Measurements from ENCODE around the gene MIF4GD.
"Not testable (repeated sequence)": the region's sequence is repeated elsewhere in the genome, so short reads cannot be mapped to it uniquely, and the experiment has no call there.

The MIF4GD gene

GRCh38 chr17:75260641-75261335 lies 10.2 kb downstream of the MIF4GD start:
- no peak for DNase-seq (ENCODE audit: low spot score)

- DNase-seq (ENCODE audit: low spot score), result not testable (repeated sequence)
These were observed 13.8 kb downstream of the MIF4GD start for GRCh38 chr17:75257228-75257627.

DNA sequence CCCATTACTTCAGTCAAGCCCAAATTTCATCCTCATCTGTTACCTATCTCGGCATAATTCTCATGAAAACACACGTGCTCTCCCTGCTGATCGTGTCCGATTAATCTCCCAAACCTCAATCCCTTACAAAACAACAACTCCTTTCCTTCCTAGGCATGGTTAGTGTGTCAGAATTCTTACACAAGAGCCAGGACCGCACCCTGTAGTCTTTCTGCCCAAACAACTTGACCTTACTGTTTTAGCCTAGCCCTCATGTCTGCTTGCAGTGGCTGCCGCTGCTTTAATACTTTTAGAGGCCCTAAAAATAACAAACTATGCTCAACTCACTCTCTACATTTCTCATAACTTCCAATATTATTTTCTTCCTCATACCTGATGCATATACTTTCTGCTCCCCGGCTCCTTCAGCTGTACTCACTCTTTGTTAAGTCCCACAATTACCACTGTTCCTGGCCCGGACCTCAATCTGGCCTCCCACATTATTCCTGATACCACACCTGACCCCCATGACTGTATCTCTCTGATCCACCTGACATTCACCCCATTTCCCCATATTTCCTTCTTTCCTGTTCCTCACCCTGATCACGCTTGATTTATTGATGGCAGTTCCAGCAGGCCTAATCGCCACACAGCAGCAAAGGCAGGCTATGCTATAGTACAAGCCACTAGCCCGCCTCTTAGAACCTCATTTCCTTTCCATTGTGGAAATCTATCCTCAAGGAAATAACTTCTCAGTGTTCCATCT lies 14.9 kb downstream of the MIF4GD start:
- not testable (repeated sequence) for DNase-seq (ENCODE audit: low spot score)

GRCh38 chr17:75252039-75252816 lies 18.8 kb downstream of the MIF4GD start:
- no peak for DNase-seq (ENCODE audit: low spot score)

GRCh38 chr17:75250009-75250471 lies 21.0 kb downstream of the MIF4GD start:
- DNase-seq (ENCODE audit: low spot score), result peak; percentile 51

DNA sequence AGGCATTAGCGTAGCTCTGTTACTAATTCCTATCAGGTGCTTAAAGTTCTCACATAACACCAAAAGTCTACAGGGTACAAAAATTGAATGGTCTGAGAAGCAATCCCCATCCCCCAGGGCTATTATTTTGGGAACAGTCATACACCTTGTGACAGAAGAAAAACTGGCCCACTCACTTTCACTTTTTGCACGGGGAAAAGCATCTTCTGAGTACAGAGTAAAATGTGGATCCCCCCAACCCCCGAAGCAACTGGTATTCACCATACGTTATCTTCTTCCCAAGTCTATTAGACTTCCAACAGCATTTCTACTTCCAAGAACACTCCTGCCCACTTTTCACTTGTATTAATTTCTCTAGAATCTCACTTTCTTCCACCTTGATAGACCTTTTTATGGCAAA lies 21.5 kb downstream of the MIF4GD start:
- no peak for DNase-seq (ENCODE audit: low spot score)

- no peak for DNase-seq (ENCODE audit: low spot score)
These were observed 24.6 kb downstream of the MIF4GD start for GRCh38 chr17:75246404-75246803.

- no peak for DNase-seq (ENCODE audit: low spot score)
These were observed 26.0 kb downstream of the MIF4GD start for GRCh38 chr17:75245011-75245410.

DNA sequence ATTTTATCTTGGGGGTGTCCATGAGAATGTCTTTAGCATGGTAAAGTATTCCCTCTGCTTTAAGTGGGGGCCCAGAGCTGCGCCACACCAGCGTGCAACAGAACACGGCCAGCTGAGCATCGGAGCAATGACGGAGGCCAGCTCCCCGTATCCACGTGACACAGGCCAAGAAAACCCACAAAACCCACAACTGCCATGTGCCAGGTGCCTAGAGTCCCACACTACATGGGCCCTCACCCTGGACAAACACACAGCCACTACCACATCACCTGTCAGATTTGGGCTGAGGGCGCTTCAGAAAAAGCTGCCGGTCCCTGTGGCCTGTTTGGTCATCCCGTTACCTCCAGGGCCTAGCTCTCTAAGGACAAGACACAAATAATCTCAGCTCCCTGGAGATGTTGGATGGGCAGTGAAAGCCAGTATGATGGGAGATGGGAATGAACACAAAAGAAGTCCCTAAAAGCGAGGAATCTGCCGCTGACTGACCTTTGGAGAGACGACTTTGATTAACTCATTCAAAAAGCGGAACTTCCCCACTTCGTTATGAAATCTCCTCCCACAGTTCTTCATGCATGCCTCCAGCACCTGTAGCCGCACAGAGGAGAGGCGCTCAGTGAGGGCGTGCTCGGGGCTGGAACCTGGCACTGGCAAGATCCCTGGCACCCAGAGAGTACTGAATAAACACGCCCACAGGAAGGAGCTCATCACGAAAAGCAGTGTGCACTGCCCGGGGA lies 26.7 kb downstream of the MIF4GD start:
- DNase-seq (ENCODE audit: low spot score), result peak; percentile 78

- peak; percentile 71 for DNase-seq (ENCODE audit: low spot score)
These were observed 28.5 kb downstream of the MIF4GD start for GRCh38 chr17:75242461-75243042.

- DNase-seq (ENCODE audit: low spot score), result no peak
These were observed 29.0 kb downstream of the MIF4GD start for GRCh38 chr17:75241996-75242460.

DNA sequence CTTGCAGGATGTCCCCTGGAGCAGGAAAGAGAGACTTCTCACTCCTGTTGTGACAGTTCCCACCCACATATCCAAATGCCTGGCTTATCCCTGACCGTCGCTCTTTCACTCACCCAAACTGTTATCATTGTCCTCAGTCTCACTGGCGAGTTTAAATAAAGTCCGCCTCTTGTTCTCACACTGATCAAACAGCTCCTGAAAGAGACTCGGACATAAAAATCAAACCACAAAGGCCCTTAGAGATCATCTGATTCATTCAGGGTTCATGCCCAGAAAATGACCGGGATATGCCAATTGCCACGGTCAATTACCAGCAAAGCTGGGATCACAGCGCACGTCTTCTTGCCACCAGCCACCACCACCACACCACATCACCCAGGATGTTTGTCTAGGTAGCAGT lies 29.5 kb downstream of the MIF4GD start:
- no peak for DNase-seq (ENCODE audit: low spot score)

GRCh38 chr17:75241143-75241430 lies 29.9 kb downstream of the MIF4GD start:
- DNase-seq (ENCODE audit: low spot score), result no peak

- peak; percentile 44 for DNase-seq (ENCODE audit: low spot score)
These were observed 30.5 kb downstream of the MIF4GD start for GRCh38 chr17:75240394-75241142.

DNA sequence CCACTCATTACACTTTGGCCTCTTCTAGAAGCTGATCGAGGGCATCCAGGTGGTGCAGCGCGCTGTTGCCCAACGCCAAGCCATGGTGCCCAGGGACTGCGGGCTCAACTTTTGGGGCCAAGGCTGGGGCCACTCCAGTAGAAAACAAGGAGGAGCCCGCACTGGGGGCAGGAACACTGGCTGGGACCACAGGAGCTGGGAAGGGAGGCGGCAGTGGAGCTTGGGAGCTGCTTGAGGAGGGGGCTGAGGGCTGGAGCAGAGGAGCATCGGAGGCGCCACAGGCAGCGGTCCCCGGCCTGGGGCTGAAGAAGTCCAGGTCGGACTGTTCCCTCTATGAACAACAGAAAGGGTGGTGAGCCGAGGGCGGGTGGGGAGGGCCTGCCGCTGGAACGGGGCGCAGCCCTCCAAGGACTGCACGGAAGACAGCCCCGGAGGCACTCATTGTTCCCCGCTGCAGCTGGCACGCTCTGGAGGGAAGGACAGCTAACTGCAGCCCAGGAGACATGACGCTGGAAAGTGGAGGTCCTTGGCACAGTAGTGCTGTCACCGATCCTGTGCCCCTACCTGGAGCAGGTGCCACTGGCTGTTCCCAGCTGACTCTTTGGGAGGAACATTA lies 31.1 kb downstream of the MIF4GD start:
- DNase-seq (ENCODE audit: low spot score), result no peak

DNA sequence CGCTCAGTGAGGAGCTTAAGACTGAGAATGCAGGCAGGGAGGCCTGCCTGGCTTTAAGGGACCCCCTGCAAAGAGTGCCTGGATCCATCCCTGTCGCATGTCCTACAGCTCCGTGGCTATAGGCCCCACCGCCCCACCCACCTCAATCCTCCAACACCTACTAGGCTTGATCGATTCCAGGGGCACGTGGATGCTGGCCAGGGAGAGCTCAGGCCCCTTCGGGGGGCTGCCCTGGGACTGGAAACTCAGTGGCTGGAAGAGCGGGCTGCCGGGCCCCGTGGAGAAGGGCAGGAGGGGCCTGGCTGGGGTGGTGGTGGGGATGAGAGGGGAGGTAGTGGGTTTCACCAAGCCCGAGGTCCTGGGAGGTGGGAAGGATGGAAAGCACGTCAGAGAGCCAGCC lies 31.8 kb downstream of the MIF4GD start:
- no peak for DNase-seq (ENCODE audit: low spot score)

- peak; percentile 86 for DNase-seq (ENCODE audit: low spot score)
These were observed 32.3 kb downstream of the MIF4GD start for GRCh38 chr17:75238684-75239191.

GRCh38 chr17:75238020-75238580 lies 32.9 kb downstream of the MIF4GD start:
- no peak for DNase-seq (ENCODE audit: low spot score)

- DNase-seq (ENCODE audit: low spot score), result no peak
These were observed 33.7 kb downstream of the MIF4GD start for GRCh38 chr17:75237100-75238014.

Data from germinal center (tissue), 1 donor.